Activated CD8-positive, alpha-beta T cell treated with anti-CD3 and anti-CD28 coated beads, Interleukin-2, amount 10 ng/mL, durations not matched to agents 7 days and 5 days (primary cell): ENCODE data around the gene ULBP1. TPM values are rescaled to one million over a fixed set of nuclear protein-coding genes. Genes with fewer than 3 reads are reported as not detected.
"Not testable (repeated sequence)": the region's sequence is repeated elsewhere in the genome, so short reads cannot be mapped to it uniquely, and the experiment has no call there.

ENCODE experiments used
- ATAC-seq: fragments of 150-1000 bp; cut with Tn5 transposase; one replicate; pipeline ENCODE4 v1.10.0; 2021; ENCODE audit warnings: moderate library complexity
- CTCF ChIA-PET: fragments of 350-600 bp; sonication (Branson Sonifier 250); formaldehyde crosslinking; loops from one replicate; lab custom pipeline; 2021; ENCODE audit warnings: antibody characterized with exemption; lab: Charles Lee
- POLR2A ChIA-PET: fragments of 350-600 bp; sonication (Branson Sonifier 250); formaldehyde crosslinking; loops from one replicate; lab custom pipeline; 2021; ENCODE audit warnings: antibody characterized with exemption; lab: Charles Lee
- DNase-seq: peaks from one replicate; pipeline ENCODE4 v3.0.0-alpha.2; 2020
- H3K27ac Mint-ChIP-seq: one replicate; pipeline ENCODE4 v1.8.0; 2021; ENCODE audit warnings: mild to moderate bottlenecking, mixed read lengths
- H3K27me3 Mint-ChIP-seq: one replicate; pipeline ENCODE4 v1.8.0; 2021; ENCODE audit warnings: low read depth, mixed read lengths
- H3K36me3 Mint-ChIP-seq: one replicate; pipeline ENCODE4 v1.8.0; 2021; ENCODE audit warnings: low read depth, mixed read lengths
- H3K4me1 Mint-ChIP-seq: one replicate; pipeline ENCODE4 v1.8.0; 2021; ENCODE audit warnings: low read depth, mixed read lengths
- H3K4me3 Mint-ChIP-seq: one replicate; pipeline ENCODE4 v1.8.0; 2021; ENCODE audit warnings: mild to moderate bottlenecking, mixed read lengths
- H3K9me3 Mint-ChIP-seq: one replicate; pipeline ENCODE4 v1.8.0; 2022; ENCODE audit warnings: mixed read lengths; ENCODE audit not compliant: insufficient read depth
- total RNA-seq, 2 experiments: library from RNA; stranded (reverse); gene quantifications; one replicate each; pipeline ENCODE4 v1.2.3, GENCODE V29; 2021

ULBP1 gene
- total RNA-seq, 2 experiments from 2014 or later = 0.65 to 0.71 TPM

DNA sequence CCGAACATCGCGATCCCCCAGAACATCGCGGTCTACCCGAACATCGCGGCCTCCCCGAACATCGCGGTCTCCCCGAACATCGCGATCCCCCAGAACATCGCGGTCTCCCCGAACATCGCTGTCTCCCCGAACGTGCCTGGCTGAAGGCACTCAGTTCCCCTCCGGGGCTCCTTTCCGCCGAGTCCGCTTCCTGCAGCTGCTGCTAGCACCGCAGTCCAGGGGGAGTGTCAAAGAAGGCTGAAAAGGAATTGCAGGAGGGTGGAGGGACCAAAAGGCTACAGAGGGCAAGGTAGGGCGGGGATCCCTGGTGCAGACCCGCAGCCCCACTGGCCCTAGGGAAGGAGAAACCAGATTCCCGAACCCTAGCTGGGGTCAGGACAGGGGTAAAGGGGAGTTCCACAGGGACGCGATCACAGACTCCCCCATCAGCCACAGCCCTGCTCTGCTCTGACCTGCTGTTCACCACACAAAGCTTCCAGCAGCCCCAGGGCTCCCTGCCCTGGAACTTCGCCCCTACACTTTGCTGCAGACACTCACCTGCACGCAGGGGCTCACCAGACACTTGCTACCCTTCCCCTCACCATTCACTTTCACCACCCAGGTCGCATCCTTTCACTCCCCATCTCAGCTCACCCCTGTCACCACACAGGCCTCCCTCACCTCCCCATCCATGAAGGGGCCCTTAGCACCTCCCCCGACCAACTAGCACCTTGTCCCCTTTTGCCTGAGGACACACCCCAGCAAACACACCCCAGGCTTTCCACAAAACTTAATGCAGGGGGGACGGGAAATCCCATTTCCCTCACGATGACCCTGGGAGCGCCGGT, 1.7 kb downstream of the ULBP1 start:
- H3K27me3 Mint-ChIP-seq = peaks cover 70% of the 10 kb centered on the region
- DNase-seq = peak; percentile 37
- ChIA-PET CTCF (no interaction called here), POLR2A (no interaction called here)
- H3K4me3 Mint-ChIP-seq = peak overlapping the region; percentile 85
- H3K9me3 Mint-ChIP-seq = no peaks in the 10 kb centered on the region
- peaks cover 7% of the 10 kb centered on the region for H3K36me3 Mint-ChIP-seq
- H3K27ac Mint-ChIP-seq = peak overlapping the region; percentile 88
- H3K4me1 Mint-ChIP-seq = peaks cover 31% of the 10 kb centered on the region
- ATAC-seq = no peak

DNA sequence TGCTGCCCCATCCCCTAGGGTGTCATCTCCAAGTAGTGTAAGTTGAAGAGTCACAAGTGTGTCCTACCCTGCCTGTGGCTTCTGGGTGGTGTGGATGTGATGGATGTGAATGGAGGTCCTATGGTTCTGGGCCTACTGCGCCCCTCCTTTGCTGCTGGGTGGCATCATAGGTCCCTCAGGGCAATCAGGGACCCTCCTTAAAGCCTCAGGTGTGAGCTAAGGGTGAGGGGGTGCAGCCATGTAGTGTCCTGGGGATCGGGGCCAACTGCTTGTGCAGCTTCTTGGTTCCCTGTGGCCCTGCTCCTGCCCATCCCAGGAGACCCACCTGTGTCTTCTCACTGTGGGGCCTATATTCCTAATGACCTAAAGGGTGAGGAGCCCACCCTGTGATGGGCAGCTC, 2.6 kb downstream of the ULBP1 start:
- peaks cover 69% of the 10 kb centered on the region for H3K27me3 Mint-ChIP-seq
- CTCF ChIA-PET, DNase-seq, H3K27ac Mint-ChIP-seq, H3K9me3 Mint-ChIP-seq, ATAC-seq, H3K36me3 Mint-ChIP-seq, H3K4me3 Mint-ChIP-seq: not testable (repeated sequence)
- peaks cover 31% of the 10 kb centered on the region for H3K4me1 Mint-ChIP-seq
- POLR2A ChIA-PET = interaction anchor here (1.2 kb wide), 1 partner anchor 31 kb away, joined by 3 read pairs; no protein-coding TSS in a partner anchor

DNA sequence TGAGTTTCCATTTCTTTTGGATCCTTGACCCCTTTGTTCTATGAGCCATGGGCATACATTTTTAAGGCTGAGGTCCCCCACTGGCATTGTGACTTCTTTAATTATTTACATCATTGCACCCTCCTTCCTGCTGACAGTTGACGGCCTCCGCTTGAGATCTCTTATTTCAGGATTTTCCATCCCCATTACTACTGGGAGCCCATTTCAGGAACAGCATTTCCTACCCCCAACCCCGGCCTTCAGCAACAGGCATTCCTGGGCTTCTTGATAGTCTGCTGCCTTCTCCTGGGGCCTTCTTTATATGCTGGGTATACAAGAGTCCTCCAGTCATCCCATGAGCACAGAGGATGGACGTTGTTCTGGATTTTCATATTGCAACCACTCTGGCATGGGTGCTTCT, 3.8 kb downstream of the ULBP1 start:
- no peak for DNase-seq
- POLR2A ChIA-PET = no interaction called here
- no peak for ATAC-seq
- Mint-ChIP-seq H3K27me3 (peaks cover 67% of the 10 kb centered on the region), H3K9me3 (no peaks in the 10 kb centered on the region), H3K4me1 (peaks cover 31% of the 10 kb centered on the region), H3K27ac (no peak overlapping the region), H3K36me3 (peaks cover 7% of the 10 kb centered on the region), H3K4me3 (no peak overlapping the region)
- CTCF ChIA-PET = no interaction called here

DNA sequence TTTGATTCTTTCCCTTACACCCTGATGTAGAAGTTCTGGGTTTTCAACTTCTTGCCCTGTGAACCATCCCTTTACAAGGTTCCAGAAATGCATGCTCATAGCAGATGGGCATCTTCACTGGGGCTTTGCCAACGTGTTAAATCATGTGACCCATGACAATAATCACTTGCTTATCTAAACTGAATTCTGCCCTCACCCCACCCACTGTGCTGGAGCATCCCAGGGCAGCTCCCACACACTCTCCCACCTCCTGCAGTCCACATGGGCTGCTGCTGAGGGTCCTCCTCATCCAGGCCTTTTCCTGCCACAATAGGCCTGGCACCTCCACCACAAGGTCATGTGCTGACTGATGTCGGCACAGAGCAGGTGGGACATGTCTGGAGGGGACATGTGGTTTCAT, 4.3 kb downstream of the ULBP1 start:
- DNase-seq, H3K9me3 Mint-ChIP-seq, POLR2A ChIA-PET, H3K4me3 Mint-ChIP-seq, H3K36me3 Mint-ChIP-seq, CTCF ChIA-PET, H3K27ac Mint-ChIP-seq, ATAC-seq: not testable (repeated sequence)
- Mint-ChIP-seq H3K4me1 (peaks cover 27% of the 10 kb centered on the region), H3K27me3 (peaks cover 69% of the 10 kb centered on the region)

DNA sequence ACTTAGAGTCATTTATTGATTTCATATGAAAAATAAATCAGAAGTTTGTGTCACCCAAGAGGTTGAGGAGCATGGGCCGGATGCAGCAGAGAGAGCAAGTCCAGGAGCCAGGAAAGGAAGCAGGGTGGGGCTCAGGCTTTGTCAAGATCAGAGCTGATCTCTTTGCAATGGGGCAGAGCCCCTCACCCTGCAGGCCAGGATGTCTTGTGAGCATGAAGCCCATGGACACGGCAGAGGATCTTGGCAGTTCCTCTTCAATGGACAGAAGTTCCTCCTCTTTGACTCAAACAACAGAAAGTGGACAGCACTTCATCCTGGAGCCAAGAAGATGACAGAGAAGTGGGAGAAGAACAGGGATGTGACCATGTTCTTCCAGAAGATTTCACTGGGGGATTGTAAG, 5.2 kb downstream of the ULBP1 start:
- H3K36me3 Mint-ChIP-seq, POLR2A ChIA-PET, H3K27ac Mint-ChIP-seq, H3K4me3 Mint-ChIP-seq, H3K9me3 Mint-ChIP-seq, ATAC-seq, DNase-seq, CTCF ChIA-PET: not testable (repeated sequence)
- H3K27me3 Mint-ChIP-seq = peaks cover 66% of the 10 kb centered on the region
- peaks cover 18% of the 10 kb centered on the region for H3K4me1 Mint-ChIP-seq

DNA sequence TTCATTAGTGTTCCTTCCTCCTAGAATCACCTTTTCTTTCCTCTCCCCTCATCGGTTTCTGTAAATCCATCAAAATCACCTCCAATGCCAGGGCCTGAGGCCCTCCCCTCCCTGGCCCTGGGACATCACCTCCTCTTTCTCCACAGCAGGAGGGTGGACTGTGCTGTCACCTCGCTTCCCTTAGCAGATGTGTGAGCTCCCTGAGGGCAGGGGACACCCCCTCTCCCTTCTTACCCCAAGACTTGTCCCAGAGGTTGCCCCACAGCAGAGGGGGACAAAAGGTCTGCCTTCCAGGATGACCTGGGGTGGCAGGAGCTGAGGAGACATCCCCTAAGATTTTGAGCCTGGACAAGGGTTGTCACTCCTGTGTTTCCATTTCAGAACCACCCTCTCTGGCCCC, 5.9 kb downstream of the ULBP1 start:
- peaks cover 66% of the 10 kb centered on the region for H3K27me3 Mint-ChIP-seq
- no peak overlapping the region for H3K4me3 Mint-ChIP-seq
- no peak overlapping the region for H3K27ac Mint-ChIP-seq
- peaks cover 4% of the 10 kb centered on the region for H3K36me3 Mint-ChIP-seq
- H3K4me1 Mint-ChIP-seq = peaks cover 19% of the 10 kb centered on the region
- H3K9me3 Mint-ChIP-seq = no peaks in the 10 kb centered on the region
- ChIA-PET POLR2A (no interaction called here), CTCF (no interaction called here)
- DNase-seq = no peak
- no peak for ATAC-seq

DNA sequence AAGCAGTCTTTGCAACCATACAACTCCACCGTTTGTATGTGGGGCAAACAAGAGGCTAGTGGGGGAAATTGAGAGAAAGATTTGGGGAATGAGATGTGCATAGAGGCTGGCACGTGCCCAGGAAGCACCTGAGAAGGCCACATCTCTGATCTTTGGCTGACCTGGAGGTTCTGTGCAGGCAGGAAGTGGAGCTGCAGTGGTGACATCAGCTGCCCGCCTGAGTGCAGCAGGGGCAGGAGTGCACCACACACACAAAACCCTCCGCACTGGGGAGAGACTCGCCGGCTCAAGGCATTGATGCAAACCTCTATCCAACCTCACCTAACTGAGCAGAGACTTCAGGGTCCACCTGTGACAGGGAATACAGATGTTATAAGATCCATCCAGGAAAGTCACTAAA, 10.7 kb downstream of the ULBP1 start:
- peak; percentile 42 for DNase-seq
- H3K36me3 Mint-ChIP-seq, POLR2A ChIA-PET, H3K27ac Mint-ChIP-seq, H3K9me3 Mint-ChIP-seq, CTCF ChIA-PET, H3K4me3 Mint-ChIP-seq: not testable (repeated sequence)
- Mint-ChIP-seq H3K27me3 (peaks cover 71% of the 10 kb centered on the region), H3K4me1 (peaks cover 10% of the 10 kb centered on the region)
- peak; percentile 80 for ATAC-seq

DNA sequence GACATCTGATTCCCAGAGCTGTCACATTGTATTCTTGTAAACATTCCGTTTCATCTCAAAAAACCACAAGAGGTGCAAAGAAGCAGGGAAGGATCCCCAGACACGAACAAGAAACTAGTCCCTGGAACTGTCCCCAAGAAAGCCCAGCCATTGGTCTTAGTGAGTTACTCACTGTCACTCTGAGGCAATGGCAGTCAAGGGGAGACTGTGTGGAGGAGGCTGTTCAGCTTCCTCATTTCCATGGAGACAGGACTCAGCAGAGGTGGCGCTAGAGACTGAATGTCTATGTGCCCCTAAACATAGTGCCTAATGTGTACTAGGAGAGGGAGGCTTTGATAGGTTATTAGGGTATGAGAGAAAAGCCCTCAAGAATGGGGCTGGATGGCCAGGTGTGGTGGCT, 11.1 kb downstream of the ULBP1 start:
- H3K4me1 Mint-ChIP-seq = peaks cover 10% of the 10 kb centered on the region
- H3K36me3 Mint-ChIP-seq = no peaks in the 10 kb centered on the region
- POLR2A ChIA-PET = no interaction called here
- ATAC-seq (no peak), DNase-seq (no peak)
- no peak overlapping the region for H3K4me3 Mint-ChIP-seq
- no peaks in the 10 kb centered on the region for H3K9me3 Mint-ChIP-seq
- CTCF ChIA-PET = no interaction called here
- peaks cover 70% of the 10 kb centered on the region for H3K27me3 Mint-ChIP-seq
- no peak overlapping the region for H3K27ac Mint-ChIP-seq

DNA sequence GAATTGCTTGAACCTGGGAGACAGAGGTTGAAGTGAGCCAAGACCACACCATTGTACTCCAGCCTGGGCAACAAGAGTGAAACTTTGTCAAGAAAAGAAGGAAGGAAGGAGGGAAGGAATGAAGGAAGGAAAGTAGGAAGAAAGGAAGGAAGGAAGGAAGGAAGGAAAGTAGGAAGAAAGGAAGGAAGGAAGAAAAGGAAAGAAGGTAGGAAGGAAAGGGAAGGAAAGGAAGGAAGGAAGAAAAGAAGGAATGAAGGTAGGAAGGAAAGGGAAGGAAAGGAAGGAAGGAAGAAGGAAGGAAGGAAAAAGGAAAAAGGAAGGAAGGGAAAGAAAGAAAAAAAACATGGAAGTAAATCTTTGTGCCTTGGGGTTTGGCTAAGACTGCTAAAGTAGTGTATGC, 11.7 kb downstream of the ULBP1 start:
- peaks cover 64% of the 10 kb centered on the region for H3K27me3 Mint-ChIP-seq
- peaks cover 10% of the 10 kb centered on the region for H3K4me1 Mint-ChIP-seq
- ChIA-PET POLR2A (no interaction called here), CTCF (no interaction called here)
- H3K27ac Mint-ChIP-seq = no peak overlapping the region
- no peaks in the 10 kb centered on the region for H3K9me3 Mint-ChIP-seq
- no peaks in the 10 kb centered on the region for H3K36me3 Mint-ChIP-seq
- no peak overlapping the region for H3K4me3 Mint-ChIP-seq
- ATAC-seq = no peak
- no peak for DNase-seq

DNA sequence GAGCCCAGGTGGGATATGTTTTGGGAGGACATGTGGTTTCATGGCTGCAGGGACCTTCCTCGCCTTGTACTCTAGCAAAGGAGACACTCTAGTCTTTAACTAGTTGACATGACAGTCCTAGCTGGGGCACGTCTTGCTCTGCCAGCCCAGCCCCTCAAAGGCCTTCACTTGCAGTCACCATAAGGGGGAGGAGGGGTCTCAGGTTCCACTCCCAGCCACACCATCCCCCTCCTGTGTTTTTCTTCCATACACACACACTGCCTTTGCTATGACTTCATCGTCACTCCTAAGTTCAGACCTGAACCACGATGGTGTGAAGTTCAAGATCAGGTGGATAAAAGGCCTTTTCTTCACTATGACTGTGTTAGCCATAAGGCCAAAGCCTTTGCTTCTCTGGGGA, 13.5 kb downstream of the ULBP1 start:
- peaks cover 10% of the 10 kb centered on the region for H3K4me1 Mint-ChIP-seq

DNA sequence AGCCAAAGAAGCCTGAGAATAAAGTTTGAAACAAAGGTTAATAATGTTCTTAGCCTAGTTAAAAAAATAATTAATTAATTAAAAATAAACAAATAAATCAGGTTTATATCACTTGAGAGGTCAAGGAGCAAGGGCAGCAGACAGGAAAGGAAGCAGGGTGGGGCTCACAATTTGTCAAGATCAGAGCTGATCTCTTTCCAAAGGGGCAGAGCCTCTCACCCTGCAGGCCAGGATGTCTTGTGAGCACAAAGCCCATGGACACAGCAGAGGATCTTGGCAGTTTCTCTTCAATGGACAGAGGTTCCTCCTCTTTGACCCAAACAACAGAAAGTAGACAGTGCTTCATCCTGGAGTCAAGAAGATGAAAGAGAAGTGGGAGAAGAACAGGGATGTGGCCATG, 14.9 kb downstream of the ULBP1 start:
- Mint-ChIP-seq H3K36me3 (no peaks in the 10 kb centered on the region), H3K4me3 (no peak overlapping the region), H3K27ac (no peak overlapping the region), H3K27me3 (peaks cover 77% of the 10 kb centered on the region), H3K4me1 (peaks cover 10% of the 10 kb centered on the region), H3K9me3 (no peaks in the 10 kb centered on the region)
- DNase-seq (no peak), ATAC-seq (no peak)
- CTCF ChIA-PET = no interaction called here
- POLR2A ChIA-PET = interaction anchor here (1.0 kb wide), 1 partner anchor 1374 kb away, joined by 3 read pairs; no protein-coding TSS in a partner anchor

More for the DNA sequence above, 13.5 kb downstream of the ULBP1 start:
- no peak overlapping the region for H3K4me3 Mint-ChIP-seq
- DNase-seq = no peak
- peaks cover 77% of the 10 kb centered on the region for H3K27me3 Mint-ChIP-seq
- ATAC-seq = no peak
- H3K36me3 Mint-ChIP-seq = no peaks in the 10 kb centered on the region
- no peaks in the 10 kb centered on the region for H3K9me3 Mint-ChIP-seq
- ChIA-PET CTCF (no interaction called here), POLR2A (no interaction called here)
- H3K27ac Mint-ChIP-seq = no peak overlapping the region

DNA sequence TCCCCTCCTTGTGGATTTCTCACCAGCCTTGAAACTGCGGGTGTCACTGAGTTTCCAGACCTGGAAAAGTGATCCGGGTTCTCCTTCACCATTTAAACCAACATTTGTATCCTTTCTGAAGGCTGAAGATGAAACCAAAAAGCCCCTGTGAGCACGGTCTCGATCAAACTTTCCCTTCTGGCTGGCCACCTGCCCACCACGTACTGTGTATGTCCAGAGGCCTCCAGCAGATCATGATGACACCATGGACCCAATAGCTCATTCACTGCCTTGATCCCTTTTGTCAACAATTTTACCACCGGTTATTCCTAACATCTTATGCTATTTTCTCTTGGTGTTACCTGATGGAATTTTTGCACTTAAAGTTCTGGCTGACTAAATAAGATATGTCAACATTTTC, 15.6 kb downstream of the ULBP1 start:
- Mint-ChIP-seq H3K4me3 (no peak overlapping the region), H3K9me3 (no peaks in the 10 kb centered on the region), H3K27ac (no peak overlapping the region), H3K27me3 (peaks cover 70% of the 10 kb centered on the region), H3K4me1 (peaks cover 6% of the 10 kb centered on the region), H3K36me3 (no peaks in the 10 kb centered on the region)
- ATAC-seq = no peak
- ChIA-PET CTCF (no interaction called here), POLR2A (no interaction called here)
- no peak for DNase-seq
